Measurements from ENCODE around the gene DCAF17. TPM values are rescaled to one million over a fixed set of nuclear protein-coding genes. Genes with fewer than 3 reads are reported as not detected.

DCAF17 gene
- total RNA-seq, 1 donor from 2014 or later = 8.0 TPM

DNA sequence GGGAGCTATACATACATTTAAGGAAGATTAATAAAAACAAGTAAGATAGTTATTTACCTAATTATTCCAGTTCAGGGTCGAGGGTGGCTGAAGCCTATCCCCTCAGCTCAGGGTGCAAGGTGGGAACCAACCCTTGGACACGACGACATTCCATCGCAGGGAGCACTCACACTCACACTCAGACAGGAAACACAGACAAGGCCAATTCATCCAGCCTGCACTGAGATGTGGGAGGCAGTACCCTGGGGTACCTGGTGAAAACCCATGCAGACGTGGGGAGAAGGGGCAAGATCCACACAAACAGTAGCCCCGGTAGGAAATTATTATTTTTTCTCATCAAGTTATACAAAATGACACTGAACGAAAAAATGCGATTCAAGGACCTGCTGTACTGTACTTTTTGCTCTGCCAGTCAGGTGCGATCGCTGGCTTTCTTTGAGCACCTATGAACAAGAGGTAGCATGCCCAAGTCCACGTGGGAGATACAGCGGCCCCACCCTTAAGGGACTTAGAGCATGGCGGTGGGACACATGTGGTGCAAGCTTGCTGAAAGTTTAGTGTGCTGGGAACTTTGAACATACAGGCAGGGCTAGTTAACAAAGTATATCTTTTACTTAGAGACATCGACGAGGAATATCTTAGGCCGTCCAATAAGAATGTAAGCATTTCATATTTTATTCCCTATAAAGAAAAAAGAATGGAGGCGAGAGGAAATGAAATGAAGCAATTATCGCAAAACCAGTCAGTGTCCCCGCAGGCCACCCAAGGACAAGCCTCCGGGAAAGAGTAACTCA lies 860 bp upstream of the DCAF17 start:
- no peak for DNase-seq (ENCODE audit: low read depth)
- peak overlapping the region; percentile 84 for H3K4me3 ChIP-seq (ENCODE audit: low read depth, low read length)
- TF ChIP-seq, protein P1, sequence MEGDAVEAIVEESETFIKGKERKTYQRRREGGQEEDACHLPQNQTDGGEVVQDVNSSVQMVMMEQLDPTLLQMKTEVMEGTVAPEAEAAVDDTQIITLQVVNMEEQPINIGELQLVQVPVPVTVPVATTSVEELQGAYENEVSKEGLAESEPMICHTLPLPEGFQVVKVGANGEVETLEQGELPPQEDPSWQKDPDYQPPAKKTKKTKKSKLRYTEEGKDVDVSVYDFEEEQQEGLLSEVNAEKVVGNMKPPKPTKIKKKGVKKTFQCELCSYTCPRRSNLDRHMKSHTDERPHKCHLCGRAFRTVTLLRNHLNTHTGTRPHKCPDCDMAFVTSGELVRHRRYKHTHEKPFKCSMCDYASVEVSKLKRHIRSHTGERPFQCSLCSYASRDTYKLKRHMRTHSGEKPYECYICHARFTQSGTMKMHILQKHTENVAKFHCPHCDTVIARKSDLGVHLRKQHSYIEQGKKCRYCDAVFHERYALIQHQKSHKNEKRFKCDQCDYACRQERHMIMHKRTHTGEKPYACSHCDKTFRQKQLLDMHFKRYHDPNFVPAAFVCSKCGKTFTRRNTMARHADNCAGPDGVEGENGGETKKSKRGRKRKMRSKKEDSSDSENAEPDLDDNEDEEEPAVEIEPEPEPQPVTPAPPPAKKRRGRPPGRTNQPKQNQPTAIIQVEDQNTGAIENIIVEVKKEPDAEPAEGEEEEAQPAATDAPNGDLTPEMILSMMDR (conservative IDR thresholded peaks at IDR 0.05; ENCODE audit: low read depth, low read length) = no peak

DNA sequence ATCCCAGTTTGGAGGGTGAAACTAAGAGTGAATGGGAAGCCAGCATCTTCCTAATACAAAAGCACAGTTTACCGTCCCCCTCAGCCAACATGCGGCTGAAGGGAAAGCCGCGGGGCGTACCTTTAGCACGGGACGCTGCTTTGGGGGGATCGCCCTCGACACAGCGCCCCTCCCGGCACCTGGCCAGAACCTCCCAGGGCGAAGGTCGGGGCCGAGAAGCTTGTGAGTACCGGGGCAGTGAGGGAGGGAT lies 338 bp upstream of the DCAF17 start, which contains the start of gene METTL8:
Gene METTL8 (minus strand): TSS at position 228 of the 250 bp plus-strand sequence. CDS start 41,805 bp downstream, outside the sequence.
- DNase-seq (ENCODE audit: low read depth) = no peak
- H3K4me3 ChIP-seq (ENCODE audit: low read depth, low read length) = peak within 1 kb of the TSS; percentile 84
- TF ChIP-seq, protein P1 (conservative IDR thresholded peaks at IDR 0.05; ENCODE audit: low read depth, low read length) = peak; percentile 30

DNA sequence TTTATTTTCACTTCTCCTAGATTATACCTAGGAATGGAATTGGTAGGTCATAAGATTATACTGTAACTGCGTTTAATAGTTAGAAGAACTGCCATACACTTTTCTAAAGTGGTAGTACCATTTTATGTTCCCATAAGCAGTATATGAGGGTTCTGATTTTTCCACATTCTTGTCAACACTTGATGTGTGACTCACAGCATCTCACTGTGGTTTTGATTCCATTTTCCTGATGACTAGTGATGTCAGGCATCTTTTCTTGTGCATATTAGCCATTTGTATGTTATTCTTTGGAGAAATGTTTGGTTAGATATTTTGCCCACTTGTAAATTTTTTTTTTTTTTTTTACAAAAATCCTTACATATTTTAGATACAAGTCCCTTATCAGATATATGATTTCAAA lies 2.3 kb downstream of the DCAF17 start:
- no peak overlapping the region for H3K4me3 ChIP-seq (ENCODE audit: low read depth, low read length)
- TF ChIP-seq, protein P1 (conservative IDR thresholded peaks at IDR 0.05; ENCODE audit: low read depth, low read length) = no peak
- no peak for DNase-seq (ENCODE audit: low read depth)

DNA sequence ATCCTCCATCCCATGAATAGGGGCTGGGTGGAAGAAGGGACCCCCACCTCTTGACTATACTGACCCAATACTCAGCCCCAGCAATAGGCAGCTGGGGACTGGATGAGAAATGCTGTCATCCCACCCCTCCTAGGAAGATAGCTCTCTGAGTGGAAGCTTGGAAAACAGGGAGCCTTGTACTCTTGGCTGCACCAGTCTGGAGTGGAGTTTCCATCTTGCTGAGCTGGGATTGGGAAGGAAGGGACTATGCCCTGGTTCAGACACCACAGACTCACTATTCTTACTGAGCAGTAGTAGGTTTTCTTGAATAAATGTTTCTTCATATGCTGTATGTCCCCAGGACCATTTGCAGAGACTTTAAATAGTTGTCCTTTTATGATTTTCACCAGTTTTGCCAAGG lies 7.4 kb downstream of the DCAF17 start:
- no peak for DNase-seq (ENCODE audit: low read depth)
- TF ChIP-seq, protein P1 (conservative IDR thresholded peaks at IDR 0.05; ENCODE audit: low read depth, low read length) = no peak
- no peak overlapping the region for H3K4me3 ChIP-seq (ENCODE audit: low read depth, low read length)

DNA sequence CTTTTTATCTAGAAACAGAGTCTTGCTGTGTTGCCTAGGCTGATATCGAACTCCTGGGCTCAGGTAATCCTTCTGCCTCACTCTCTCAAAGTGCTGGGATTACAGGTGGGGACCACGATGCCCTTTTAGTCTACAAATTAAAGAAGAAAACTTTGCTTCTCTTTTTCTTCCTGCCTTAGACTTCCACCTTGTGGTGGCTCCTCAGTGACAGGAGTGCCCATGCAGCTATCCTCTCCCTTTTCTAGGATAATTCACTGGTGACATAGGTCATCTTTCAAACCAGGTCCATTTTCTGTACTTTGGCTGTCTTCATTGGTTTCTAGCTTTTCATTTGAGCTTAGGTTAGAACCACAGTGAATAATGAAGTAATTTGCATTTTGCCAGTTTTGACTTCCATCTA lies 13.6 kb downstream of the DCAF17 start:
- no peak for DNase-seq (ENCODE audit: low read depth)
- TF ChIP-seq, protein P1 (conservative IDR thresholded peaks at IDR 0.05; ENCODE audit: low read depth, low read length) = peak; percentile 23

DNA sequence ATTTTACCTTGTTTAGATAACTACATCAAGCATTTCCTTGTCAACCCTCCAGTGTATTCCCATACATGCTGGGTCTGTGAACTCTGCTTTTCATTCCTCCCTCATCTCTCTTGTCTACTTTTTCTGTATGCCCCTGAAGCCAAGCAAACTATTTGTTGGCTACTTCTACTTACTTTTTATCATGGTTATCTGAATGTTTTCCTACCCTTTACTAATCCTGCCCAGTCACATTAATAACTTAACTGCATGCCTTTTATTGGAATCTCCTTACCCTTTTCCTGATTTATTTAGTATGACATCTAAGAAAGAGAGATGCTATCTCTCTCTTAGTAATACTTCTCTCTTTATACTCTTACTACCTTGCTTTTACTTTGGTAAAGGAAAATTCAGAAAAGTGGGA lies 17.0 kb downstream of the DCAF17 start:
- TF ChIP-seq, protein P1 (conservative IDR thresholded peaks at IDR 0.05; ENCODE audit: low read depth, low read length) = no peak
- DNase-seq (ENCODE audit: low read depth) = no peak
- no peak overlapping the region for H3K4me3 ChIP-seq (ENCODE audit: low read depth, low read length)

More for the DNA sequence above, 13.6 kb downstream of the DCAF17 start:
- no peak overlapping the region for H3K4me3 ChIP-seq (ENCODE audit: low read depth, low read length)

DNA sequence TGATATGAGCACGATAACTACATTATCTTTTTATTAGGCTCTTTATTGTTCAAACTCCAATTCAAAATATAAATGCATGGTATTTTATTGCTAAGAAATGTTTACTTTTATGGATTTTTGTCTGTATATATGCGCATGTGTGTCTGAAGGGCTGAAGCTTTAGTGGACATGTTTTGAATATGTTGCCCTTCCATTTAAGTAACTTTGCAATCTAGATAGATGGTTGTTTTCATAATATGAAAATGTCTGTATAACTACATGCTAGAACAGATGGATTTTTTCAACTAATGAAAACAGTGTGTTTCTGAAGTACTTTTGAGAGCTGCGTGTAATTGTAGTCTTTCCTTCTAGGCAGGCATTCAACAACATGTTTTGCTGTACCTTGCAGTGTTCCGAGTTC lies 18.7 kb downstream of the DCAF17 start:
- TF ChIP-seq, protein P1 (conservative IDR thresholded peaks at IDR 0.05; ENCODE audit: low read depth, low read length) = no peak
- DNase-seq (ENCODE audit: low read depth) = no peak
- no peak overlapping the region for H3K4me3 ChIP-seq (ENCODE audit: low read depth, low read length)

Measured in epithelial cell of proximal tubule (primary cell).